ENCODE results near the gene ARMC7.
A peak's percentile ranks its signal among the peaks of the same experiment; 100 is the strongest.

The ARMC7 gene

DNA sequence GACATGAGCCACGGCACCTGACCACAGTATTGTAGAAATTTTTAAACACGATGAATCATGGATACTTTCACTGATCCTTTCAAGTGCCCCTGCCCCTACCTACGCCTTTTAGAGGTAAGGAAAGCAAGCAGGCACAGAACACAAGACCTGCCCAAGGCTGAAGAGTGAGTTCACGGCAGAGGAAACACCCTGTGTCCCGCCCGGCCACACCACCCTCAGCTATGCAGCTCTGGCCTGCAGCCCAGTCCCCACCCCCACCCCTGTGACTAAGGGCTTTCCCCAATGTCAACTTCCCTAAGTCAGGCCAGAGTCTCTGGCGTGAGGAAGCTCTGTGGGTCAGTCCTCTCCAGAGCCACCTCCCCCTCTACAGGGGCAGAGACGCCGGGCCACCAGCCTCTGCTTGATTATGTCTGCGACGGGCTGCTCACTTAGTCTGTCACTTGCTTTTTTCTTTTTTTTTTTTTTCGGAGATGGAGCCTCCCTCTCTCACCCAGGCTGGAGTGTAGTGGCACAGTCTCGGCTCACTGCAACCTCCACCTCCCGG lies 13.6 kb upstream of the ARMC7 start:
- H3K4me1 Mint-ChIP-seq, result peaks cover 11% of the 10 kb centered on the region
- H3K9me3 Mint-ChIP-seq, result no peaks in the 10 kb centered on the region
- ATAC-seq (replicated peaks; ENCODE audit: extremely low read depth, poor library complexity, severe bottlenecking), result no peak
- H3K27me3 Mint-ChIP-seq, result no peaks in the 10 kb centered on the region
- H3K27ac Mint-ChIP-seq (ENCODE audit: low read depth), result no peak overlapping the region
- H3K4me3 Mint-ChIP-seq, result no peak overlapping the region
- H3K36me3 Mint-ChIP-seq (ENCODE audit: insufficient read depth), result peaks cover 2% of the 10 kb centered on the region
- DNase-seq (ENCODE audit: low spot score in 2 of 2), result no peak

DNA sequence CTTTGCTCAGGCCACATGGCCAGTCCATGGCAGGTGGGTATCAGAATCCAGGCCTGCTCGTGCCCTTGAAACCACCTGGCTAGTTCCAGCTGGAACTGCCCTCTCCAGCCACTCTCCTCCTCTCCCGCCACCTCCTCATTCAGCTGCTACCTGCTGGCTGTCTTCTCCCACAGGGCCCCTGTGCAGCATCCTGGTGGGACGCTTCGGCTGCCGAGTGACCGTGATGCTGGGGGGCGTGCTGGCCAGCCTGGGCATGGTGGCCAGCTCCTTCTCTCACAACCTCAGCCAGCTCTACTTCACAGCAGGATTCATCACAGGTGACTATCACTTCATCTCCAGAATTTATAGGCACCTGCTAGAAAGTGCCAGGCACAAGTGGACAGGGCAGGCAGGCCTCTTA lies 11.9 kb upstream of the ARMC7 start:
- Mint-ChIP-seq H3K36me3 (ENCODE audit: insufficient read depth) (peaks cover 2% of the 10 kb centered on the region), H3K4me1 (no peaks in the 10 kb centered on the region)
- DNase-seq (ENCODE audit: low spot score in 2 of 2), result no peak

DNA sequence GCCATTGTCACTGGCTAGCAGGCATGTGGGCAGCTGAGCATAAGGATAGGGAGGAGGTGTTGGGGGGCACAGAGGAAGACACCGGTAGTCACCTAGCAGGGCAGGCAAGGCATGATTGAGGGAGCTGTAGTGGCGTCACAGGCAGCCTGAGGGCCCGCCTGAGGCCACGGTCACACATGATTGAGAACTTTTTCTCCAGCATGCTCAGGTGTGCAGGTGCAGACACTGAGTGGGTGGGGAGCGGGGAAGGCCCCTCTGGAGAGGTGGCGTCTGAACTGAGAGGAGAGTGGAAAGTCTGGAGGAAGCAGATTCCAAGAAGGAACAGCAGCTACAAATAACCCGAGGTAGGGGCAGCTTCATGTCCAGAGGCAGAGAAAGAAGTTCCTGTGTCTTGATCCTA lies 10.9 kb upstream of the ARMC7 start:
- Mint-ChIP-seq H3K4me3 (no peak overlapping the region), H3K27ac (ENCODE audit: low read depth) (no peak overlapping the region), H3K4me1 (no peaks in the 10 kb centered on the region), H3K27me3 (no peaks in the 10 kb centered on the region), H3K36me3 (ENCODE audit: insufficient read depth) (peaks cover 2% of the 10 kb centered on the region), H3K9me3 (no peaks in the 10 kb centered on the region)
- DNase-seq (ENCODE audit: low spot score in 2 of 2) (no peak), ATAC-seq (replicated peaks; ENCODE audit: extremely low read depth, poor library complexity, severe bottlenecking) (no peak)

More for the DNA sequence above, 11.9 kb upstream of the ARMC7 start:
- H3K27me3 Mint-ChIP-seq, result no peaks in the 10 kb centered on the region
- H3K9me3 Mint-ChIP-seq, result no peaks in the 10 kb centered on the region
- ATAC-seq (replicated peaks; ENCODE audit: extremely low read depth, poor library complexity, severe bottlenecking), result no peak
- H3K27ac Mint-ChIP-seq (ENCODE audit: low read depth), result no peak overlapping the region
- no peak overlapping the region for H3K4me3 Mint-ChIP-seq

DNA sequence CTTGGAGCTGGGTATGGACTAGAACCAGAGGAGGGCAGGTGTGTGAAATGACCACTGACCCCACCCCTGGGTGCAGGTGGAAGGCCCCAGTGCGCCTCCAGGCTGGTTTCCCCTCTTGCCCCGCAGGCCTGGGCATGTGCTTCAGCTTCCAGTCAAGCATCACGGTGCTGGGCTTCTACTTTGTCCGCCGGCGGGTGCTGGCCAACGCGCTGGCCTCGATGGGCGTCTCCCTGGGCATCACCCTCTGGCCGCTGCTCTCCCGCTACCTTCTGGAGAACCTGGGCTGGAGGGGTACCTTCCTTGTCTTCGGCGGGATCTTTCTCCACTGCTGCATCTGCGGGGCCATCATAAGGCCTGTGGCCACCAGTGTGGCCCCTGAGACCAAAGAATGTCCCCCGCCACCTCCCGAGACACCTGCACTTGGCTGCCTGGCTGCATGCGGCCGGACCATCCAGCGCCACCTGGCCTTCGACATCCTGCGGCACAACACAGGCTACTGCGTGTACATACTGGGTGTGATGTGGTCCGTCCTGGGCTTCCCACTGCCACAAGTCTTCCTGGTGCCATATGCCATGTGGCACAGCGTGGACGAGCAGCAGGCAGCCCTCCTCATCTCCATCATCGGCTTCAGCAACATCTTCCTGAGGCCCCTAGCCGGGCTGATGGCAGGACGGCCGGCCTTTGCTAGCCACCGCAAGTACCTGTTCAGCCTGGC lies 9.7 kb upstream of the ARMC7 start:
- DNase-seq (ENCODE audit: low spot score in 2 of 2) (no peak), ATAC-seq (replicated peaks; ENCODE audit: extremely low read depth, poor library complexity, severe bottlenecking) (no peak)
- Mint-ChIP-seq H3K9me3 (no peaks in the 10 kb centered on the region), H3K27ac (ENCODE audit: low read depth) (no peak overlapping the region), H3K4me3 (no peak overlapping the region), H3K27me3 (no peaks in the 10 kb centered on the region), H3K4me1 (no peaks in the 10 kb centered on the region), H3K36me3 (ENCODE audit: insufficient read depth) (no peaks in the 10 kb centered on the region)

DNA sequence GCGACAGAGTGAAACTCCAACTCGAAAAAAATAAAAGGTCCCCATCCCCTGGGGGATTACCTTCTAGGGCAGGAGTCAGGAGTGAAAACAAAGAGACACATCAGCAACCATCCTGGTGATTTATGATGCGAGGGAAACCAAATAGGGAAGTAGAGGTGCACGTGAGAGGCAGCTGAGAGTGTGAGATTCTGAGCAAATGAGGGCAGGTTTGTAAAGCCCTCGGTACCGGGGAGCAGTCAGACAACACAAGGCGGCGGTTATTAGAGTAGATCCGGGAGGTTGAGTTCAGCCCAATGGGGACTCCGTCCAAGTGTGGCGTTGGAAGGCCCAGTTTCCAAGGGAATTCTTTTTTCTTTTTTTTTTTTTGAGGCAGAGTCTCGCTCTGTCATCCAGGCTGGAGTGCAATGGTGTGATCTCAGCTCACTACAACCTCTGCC lies 7.4 kb upstream of the ARMC7 start:
- ATAC-seq (replicated peaks; ENCODE audit: extremely low read depth, poor library complexity, severe bottlenecking), result no peak
- Mint-ChIP-seq H3K9me3 (no peaks in the 10 kb centered on the region), H3K36me3 (ENCODE audit: insufficient read depth) (no peaks in the 10 kb centered on the region), H3K27ac (ENCODE audit: low read depth) (no peak overlapping the region), H3K27me3 (no peaks in the 10 kb centered on the region), H3K4me1 (no peaks in the 10 kb centered on the region), H3K4me3 (no peak overlapping the region)
- DNase-seq (ENCODE audit: low spot score in 2 of 2), result no peak

DNA sequence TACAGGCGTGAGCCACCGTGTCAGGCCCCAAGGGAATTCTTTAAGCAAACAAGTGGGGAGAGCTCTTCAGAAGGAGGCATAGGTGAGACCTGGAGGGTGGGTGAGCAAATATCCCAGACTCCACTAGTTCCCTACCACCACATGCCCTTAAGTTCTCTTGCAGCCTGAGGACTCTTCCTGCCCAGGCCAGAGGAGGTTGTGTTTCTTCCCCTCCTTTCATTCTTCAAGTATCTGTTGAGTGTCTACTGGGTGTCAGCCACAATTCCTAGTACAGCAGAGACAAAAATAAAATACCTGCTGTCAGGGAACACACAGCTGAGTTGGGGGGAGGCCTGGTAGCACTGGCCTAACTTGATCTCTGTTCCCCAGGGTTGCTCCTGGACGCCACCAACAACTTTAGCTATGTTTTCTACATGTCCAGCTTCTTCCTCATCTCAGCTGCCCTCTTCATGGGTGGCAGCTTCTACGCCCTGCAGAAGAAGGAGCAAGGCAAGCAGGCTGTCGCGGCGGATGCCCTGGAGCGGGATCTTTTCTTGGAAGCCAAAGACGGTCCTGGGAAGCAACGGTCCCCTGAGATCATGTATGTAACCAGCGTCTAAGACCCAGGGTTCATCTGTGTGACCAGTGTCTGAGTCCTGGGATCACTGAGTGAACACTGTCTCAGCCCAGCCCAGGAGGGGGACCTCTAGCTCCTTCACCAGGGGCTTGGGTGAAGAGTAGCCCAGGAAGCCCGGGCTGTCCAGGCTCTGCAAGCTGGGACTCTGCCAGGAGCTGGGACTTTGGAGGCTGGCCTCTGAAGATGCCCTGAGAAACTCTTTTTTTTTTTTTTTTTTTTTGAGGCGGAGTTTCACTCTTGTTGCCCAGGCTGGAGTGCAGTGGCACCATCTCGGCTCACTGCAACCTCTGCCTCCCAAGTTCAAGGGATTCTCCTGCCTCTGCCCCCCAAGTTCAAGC lies 5.9 kb upstream of the ARMC7 start:
- ATAC-seq (replicated peaks; ENCODE audit: extremely low read depth, poor library complexity, severe bottlenecking), result no peak
- H3K27ac Mint-ChIP-seq (ENCODE audit: low read depth), result no peak overlapping the region
- H3K9me3 Mint-ChIP-seq, result no peaks in the 10 kb centered on the region
- no peak overlapping the region for H3K4me3 Mint-ChIP-seq
- H3K27me3 Mint-ChIP-seq, result no peaks in the 10 kb centered on the region
- H3K36me3 Mint-ChIP-seq (ENCODE audit: insufficient read depth), result no peaks in the 10 kb centered on the region
- H3K4me1 Mint-ChIP-seq, result peaks cover 1% of the 10 kb centered on the region
- no peak for DNase-seq (ENCODE audit: low spot score in 2 of 2)

GRCh38 chr17:75105126-75106080 lies 4.4 kb upstream of the ARMC7 start:
- DNase-seq (ENCODE audit: low spot score in 2 of 2), result no peak
- H3K9me3 Mint-ChIP-seq, result no peaks in the 10 kb centered on the region

GRCh38 chr17:75108193-75108592 lies 1.6 kb upstream of the ARMC7 start:
- H3K27ac Mint-ChIP-seq (ENCODE audit: low read depth), result no peak overlapping the region

More at GRCh38 chr17:75105126-75106080, 4.4 kb upstream of the ARMC7 start:
- ATAC-seq (replicated peaks; ENCODE audit: extremely low read depth, poor library complexity, severe bottlenecking), result no peak
- no peaks in the 10 kb centered on the region for H3K36me3 Mint-ChIP-seq (ENCODE audit: insufficient read depth)
- peaks cover 8% of the 10 kb centered on the region for H3K4me1 Mint-ChIP-seq
- H3K4me3 Mint-ChIP-seq, result no peak overlapping the region
- H3K27me3 Mint-ChIP-seq, result no peaks in the 10 kb centered on the region
- H3K27ac Mint-ChIP-seq (ENCODE audit: low read depth), result no peak overlapping the region

GRCh38 chr17:75109046-75109406 lies 743 bp upstream of the ARMC7 start:
- ATAC-seq (replicated peaks; ENCODE audit: extremely low read depth, poor library complexity, severe bottlenecking) (no peak), DNase-seq (ENCODE audit: low spot score in 2 of 2) (no peak)
- Mint-ChIP-seq H3K27ac (ENCODE audit: low read depth) (peak overlapping the region; percentile 38), H3K27me3 (no peaks in the 10 kb centered on the region), H3K4me3 (peak overlapping the region; percentile 77), H3K4me1 (peaks cover 26% of the 10 kb centered on the region), H3K36me3 (ENCODE audit: insufficient read depth) (peaks cover 3% of the 10 kb centered on the region), H3K9me3 (no peaks in the 10 kb centered on the region)

More at GRCh38 chr17:75108193-75108592, 1.6 kb upstream of the ARMC7 start:
- ATAC-seq (replicated peaks; ENCODE audit: extremely low read depth, poor library complexity, severe bottlenecking), result no peak
- Mint-ChIP-seq H3K4me1 (peaks cover 20% of the 10 kb centered on the region), H3K4me3 (peak overlapping the region; percentile 77), H3K27me3 (no peaks in the 10 kb centered on the region), H3K36me3 (ENCODE audit: insufficient read depth) (peaks cover 2% of the 10 kb centered on the region), H3K9me3 (no peaks in the 10 kb centered on the region)
- DNase-seq (ENCODE audit: low spot score in 2 of 2), result no peak

- Mint-ChIP-seq H3K27me3 (no peaks in the 10 kb centered on the region), H3K9me3 (no peaks in the 10 kb centered on the region), H3K36me3 (ENCODE audit: insufficient read depth) (peaks cover 8% of the 10 kb centered on the region), H3K4me3 (peak overlapping the region; percentile 77), H3K4me1 (peaks cover 37% of the 10 kb centered on the region), H3K27ac (ENCODE audit: low read depth) (peak overlapping the region; percentile 32)
- peak; percentile 13 for ATAC-seq (replicated peaks; ENCODE audit: extremely low read depth, poor library complexity, severe bottlenecking)
- no peak for DNase-seq (ENCODE audit: low spot score in 2 of 2)
These were observed 617 bp downstream of the ARMC7 start for GRCh38 chr17:75110234-75110937.

DNA sequence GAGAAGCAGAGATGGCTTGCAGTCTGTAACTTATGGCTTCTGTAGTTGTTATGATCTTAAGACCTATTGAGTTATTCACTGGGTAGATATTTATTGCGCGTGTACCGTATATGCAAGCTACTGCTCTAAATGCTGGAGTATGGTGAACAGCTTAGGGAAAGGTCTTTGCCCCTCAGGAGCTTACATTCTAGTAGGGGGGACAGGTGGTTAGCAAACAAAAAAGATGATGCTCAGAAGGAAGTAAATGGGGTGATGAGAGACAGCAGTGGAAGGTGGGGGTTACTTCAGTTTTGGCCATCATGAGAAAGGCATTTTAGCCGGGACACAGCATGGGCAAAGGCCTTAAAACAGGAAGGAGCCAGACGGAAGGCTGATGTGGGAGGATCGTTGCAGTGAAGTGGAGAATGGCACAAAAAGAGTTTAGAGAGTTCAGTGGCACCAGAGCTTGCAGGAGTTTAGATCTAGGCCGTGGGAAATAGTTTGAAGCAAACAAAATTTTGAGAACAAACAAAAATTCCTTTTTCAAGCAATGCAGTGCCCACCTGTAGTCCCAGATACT lies 2.1 kb downstream of the ARMC7 start:
- Mint-ChIP-seq H3K36me3 (ENCODE audit: insufficient read depth) (peaks cover 8% of the 10 kb centered on the region), H3K9me3 (no peaks in the 10 kb centered on the region), H3K27me3 (no peaks in the 10 kb centered on the region), H3K4me1 (peaks cover 37% of the 10 kb centered on the region), H3K4me3 (peak overlapping the region; percentile 22), H3K27ac (ENCODE audit: low read depth) (no peak overlapping the region)
- DNase-seq (ENCODE audit: low spot score in 2 of 2) (no peak), ATAC-seq (replicated peaks; ENCODE audit: extremely low read depth, poor library complexity, severe bottlenecking) (no peak)

Data from central memory CD8-positive, alpha-beta T cell (primary cell).